ENCODE data around the gene C3orf38. TPM values are rescaled to one million over a fixed set of nuclear protein-coding genes. Genes with fewer than 3 reads are reported as not detected.
A peak's percentile ranks its signal among the peaks of the same experiment; 100 is the strongest.
"Not testable (repeated sequence)": the region's sequence is repeated elsewhere in the genome, so short reads cannot be mapped to it uniquely, and the experiment has no call there.

C3orf38 gene
- total RNA-seq, 2 donors from 2014 or later, result 19.8 to 22.9 TPM

- DNase-seq (ENCODE audit: low spot score), result no peak
- intact Hi-C loops (cut with DNase I), result no loop called here
These were observed 612 bp downstream of the C3orf38 start for GRCh38 chr3:88150371-88150770.

DNA sequence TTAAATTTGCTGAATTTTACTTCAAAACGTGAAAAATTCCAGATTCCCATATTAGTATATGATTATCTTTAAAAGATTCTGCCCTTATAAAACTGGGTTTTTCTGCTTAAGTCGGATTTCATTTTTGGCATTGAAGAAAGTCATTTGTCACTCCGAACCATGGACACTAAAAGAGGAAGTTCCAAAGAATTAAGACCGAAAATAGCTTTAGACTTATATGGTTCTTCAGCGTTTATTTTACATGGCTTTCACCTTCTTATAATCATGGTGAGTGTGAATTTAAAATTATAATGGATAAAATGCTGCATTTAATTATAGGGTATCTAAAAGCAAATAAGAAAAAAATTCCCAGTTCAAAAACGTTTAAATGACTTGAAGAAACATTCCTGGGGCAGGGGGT, 1.0 kb downstream of the C3orf38 start:
- DNase-seq (ENCODE audit: low spot score), result no peak
- intact Hi-C loops (cut with DNase I), result no loop called here

DNA sequence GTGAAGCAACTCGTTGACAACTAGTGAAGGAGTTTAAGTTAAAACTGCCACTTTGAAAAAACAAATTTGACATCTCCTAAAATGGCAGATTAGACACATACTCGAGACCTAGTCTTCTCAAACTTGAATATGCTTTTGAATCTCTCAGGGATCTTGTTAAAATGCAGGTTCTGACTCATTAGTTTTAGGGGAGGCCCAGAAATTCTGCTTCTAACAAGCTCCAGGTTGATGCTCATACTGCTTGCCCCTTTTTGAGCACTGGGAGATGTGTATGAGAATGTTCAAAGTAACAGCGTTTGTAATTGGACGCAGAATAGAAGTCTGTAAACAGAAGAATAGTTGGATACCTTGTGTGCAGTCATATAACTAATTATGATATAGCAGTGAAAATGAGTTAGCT, 1.6 kb downstream of the C3orf38 start:
- intact Hi-C loops (cut with DNase I), result no loop called here

DNA sequence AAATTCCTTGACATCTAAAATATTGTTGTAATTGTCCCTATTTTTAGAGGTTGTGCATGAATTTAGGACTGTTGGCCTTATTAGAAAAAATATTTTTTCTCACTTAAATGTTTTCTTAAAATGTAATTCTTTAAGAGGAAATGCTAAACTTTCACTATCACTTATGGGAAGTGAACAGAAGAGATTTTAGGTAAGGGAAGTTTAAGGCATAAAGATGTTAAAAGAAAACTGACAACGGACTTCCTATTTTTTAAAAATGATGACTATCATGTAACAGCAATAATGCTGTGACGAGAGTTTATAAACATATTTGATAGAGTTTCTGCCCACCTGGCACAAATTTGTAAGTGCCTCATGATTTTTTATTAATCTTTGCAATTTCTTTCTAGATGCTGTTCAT, 3.1 kb downstream of the C3orf38 start:
- intact Hi-C loops (cut with DNase I), result no loop called here

More for the DNA sequence above, 1.6 kb downstream of the C3orf38 start:
- no peak for DNase-seq (ENCODE audit: low spot score)

DNA sequence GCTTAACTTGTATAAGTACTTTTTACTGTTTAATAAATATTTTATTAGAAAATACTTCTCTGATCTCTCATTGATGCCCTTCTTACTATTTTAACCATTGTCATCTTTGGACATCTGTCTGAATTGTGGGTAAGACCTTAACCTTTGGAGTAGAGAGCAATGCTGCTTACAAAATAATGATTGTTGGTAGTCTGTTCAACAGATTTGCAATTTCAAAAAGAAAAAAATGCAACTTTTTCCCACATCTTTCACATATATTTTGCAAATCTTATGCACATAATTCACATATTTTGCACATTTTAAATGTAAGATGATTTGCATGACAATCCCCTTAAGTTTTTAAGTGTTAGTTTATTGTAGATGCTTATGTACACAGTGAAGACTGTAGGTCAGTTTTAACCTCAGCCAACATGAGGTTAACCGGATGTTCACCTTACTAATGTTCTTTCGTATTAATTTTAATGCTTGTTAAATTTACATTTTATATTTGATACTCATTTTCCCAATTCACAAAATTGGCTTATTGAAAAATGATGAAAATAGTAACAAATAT, 16.7 kb downstream of the C3orf38 start:
- intact Hi-C loops (cut with DNase I), result no loop called here
- DNase-seq (ENCODE audit: low spot score), result no peak

More for the DNA sequence above, 3.1 kb downstream of the C3orf38 start:
- DNase-seq (ENCODE audit: low spot score), result no peak

- intact Hi-C loops (cut with DNase I), result no loop called here
- no peak for DNase-seq (ENCODE audit: low spot score)
These were observed 17.4 kb downstream of the C3orf38 start for GRCh38 chr3:88167173-88167572.

DNA sequence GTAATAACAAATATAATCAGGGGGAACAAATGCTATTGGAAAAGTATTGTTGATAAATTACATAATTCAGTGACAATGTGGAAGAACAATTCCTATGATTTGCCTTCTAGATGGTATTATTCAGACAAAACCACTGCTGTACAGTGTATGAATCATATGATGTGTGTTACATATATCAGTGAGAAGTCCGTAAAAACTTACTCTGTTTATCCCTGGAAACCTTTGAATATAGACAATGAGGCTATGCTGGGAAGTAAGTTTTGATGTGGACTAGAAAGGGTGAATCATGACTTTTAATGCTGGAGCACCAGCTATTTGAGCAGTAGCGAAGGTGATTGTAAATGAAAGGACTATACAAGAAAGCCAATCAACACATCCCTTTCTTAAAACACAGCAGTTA, 17.9 kb downstream of the C3orf38 start:
- no peak for DNase-seq (ENCODE audit: low spot score)
- intact Hi-C loops (cut with DNase I), result no loop called here

DNA sequence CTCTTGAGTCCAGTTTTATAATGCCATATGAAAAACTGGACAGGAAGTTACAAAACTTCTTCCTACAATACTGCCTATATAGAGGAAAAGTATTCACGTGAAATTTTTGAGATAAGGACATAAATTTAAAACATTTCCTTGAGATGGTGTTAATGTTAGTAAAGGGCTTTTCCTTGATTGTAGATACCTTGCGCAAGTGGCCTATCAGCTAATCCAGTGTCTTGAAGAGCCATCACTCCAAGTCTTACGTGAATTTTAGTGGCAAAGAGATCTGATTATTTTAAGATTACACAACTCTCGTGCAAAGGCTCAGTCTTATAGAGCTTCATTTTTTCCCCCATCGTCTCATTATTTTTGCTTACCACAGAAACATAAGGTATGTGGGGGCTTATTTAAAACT, 18.4 kb downstream of the C3orf38 start:
- no peak for DNase-seq (ENCODE audit: low spot score)
- intact Hi-C loops (cut with DNase I), result no loop called here

GRCh38 chr3:88180398-88180999, 30.7 kb downstream of the C3orf38 start:
- intact Hi-C loops (cut with DNase I), result no loop called here
- no peak for DNase-seq (ENCODE audit: low spot score)

GRCh38 chr3:88182165-88182918, 32.6 kb downstream of the C3orf38 start:
- intact Hi-C loops (cut with DNase I); DNase-seq (ENCODE audit: low spot score): not testable (repeated sequence)

GRCh38 chr3:88188436-88188835, 38.7 kb downstream of the C3orf38 start:
- DNase-seq (ENCODE audit: low spot score), result no peak
- intact Hi-C loops (cut with DNase I), result no loop called here

GRCh38 chr3:88189361-88189810, 39.6 kb downstream of the C3orf38 start:
- intact Hi-C loops (cut with DNase I), result no loop called here
- DNase-seq (ENCODE audit: low spot score), result no peak

DNA sequence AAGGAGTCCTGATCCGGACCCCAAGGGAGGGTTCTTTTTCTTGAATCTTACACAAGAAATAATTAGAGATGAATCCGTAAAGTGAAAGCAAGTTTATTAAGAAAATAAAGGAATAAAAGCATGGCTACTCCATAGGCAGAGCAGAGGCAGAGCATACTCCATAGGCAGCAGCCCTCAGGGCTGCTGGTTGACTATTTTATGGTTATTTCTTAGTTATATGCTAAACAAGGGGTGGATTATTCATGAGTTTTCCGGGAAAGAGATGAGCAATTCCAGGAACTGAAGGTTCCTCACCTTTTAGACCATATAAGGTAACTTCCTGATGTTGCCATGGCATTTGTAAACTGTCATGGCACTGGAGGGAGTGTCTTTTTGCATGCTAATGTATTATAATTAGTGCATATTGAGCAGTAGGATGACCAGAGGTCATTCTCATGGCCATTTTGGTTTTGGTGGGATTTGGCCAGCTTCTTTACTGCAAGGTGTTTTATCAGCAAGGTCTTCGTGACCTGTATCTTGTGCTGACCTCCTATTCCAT, 42.2 kb downstream of the C3orf38 start:
- intact Hi-C loops (cut with DNase I), result no loop called here
- no peak for DNase-seq (ENCODE audit: low spot score)

DNA sequence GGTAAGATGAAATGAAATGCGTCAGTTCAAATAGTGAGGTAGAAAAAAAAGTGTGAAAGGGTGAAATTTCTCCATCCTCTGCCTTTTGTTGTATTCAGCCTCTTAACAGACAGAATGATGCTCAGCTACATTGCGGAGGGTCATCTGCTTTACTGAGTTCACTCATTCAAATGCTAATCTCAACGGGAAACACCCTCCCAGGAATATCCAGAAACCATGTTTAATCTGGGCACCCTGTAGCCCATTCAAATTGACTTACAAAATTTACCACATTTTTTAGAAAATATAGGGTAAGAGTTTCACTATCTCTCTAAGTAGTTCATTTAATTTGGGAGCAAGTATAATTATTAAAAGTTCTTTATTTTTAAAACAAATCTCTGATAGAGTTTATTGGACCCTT, 42.9 kb downstream of the C3orf38 start:
- DNase-seq (ENCODE audit: low spot score), result no peak
- intact Hi-C loops (cut with DNase I), result no loop called here

GRCh38 chr3:88195951-88196434, 46.2 kb downstream of the C3orf38 start:
- no peak for DNase-seq (ENCODE audit: low spot score)
- intact Hi-C loops (cut with DNase I), result no loop called here

- DNase-seq (ENCODE audit: low spot score), result no peak
- intact Hi-C loops (cut with DNase I), result no loop called here
These were observed 48.4 kb downstream of the C3orf38 start for GRCh38 chr3:88198121-88198520.

DNA sequence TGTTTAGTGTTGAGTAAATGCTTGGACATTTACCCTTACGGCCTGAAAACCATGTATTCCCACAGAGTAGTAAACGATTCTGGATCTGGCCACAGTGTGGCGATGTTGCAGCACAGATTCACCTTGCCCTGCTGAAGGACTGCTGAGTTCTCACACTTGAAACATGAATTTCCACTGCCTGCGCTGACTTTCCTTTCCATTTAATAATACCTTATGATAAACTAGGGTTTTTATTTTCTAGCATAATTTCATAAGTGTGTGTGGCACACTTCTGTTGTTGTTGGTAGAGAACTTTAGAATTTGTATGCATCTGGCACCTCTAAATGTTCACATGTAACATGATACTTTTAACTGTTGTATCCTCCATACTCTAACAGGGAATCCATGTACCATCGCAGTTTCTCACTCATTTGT, 53.9 kb downstream of the C3orf38 start:
- intact Hi-C loops (cut with DNase I), result loop anchor here in 1 of 2 donors (10.0 kb wide), 1 partner anchor 1981 kb away; no protein-coding TSS in a partner anchor
- peak; percentile 84 for DNase-seq (ENCODE audit: low spot score)
